HG02884 (cell line): ENCODE results near the gene PRKG1.
"Not testable (repeated sequence)": the region's sequence is repeated elsewhere in the genome, so short reads cannot be mapped to it uniquely, and the experiment has no call there.

Source experiments
- ATAC-seq: cut with Tn5 transposase; IDR thresholded peaks from one replicate; pipeline ENCODE4 v1.9.1; 2021; ENCODE audit warnings: mild to moderate bottlenecking, moderate library complexity; ENCODE audit not compliant: unreplicated experiment

Gene PRKG1

GRCh38 chr10:52027055-52027705 is 952.9 kb downstream of the PRKG1 start:
- no peak for ATAC-seq

GRCh38 chr10:52028523-52028858 is 954.2 kb downstream of the PRKG1 start:
- ATAC-seq: no peak

- ATAC-seq: no peak
Observed at GRCh38 chr10:52029628-52030027, 955.3 kb downstream of the PRKG1 start.

GRCh38 chr10:52030051-52030790 is 955.9 kb downstream of the PRKG1 start:
- ATAC-seq: no peak

- ATAC-seq: no peak
Observed at GRCh38 chr10:52030975-52031374, 956.7 kb downstream of the PRKG1 start.

- ATAC-seq: no peak
Observed at GRCh38 chr10:52031771-52032170, 957.5 kb downstream of the PRKG1 start.

- ATAC-seq: no peak
Observed at GRCh38 chr10:52032681-52033629, 958.7 kb downstream of the PRKG1 start.

- ATAC-seq: not testable (repeated sequence)
Observed at GRCh38 chr10:52039002-52039793, 964.9 kb downstream of the PRKG1 start.

GRCh38 chr10:52040486-52040885 is 966.2 kb downstream of the PRKG1 start:
- ATAC-seq: no peak

- ATAC-seq: no peak
Observed at GRCh38 chr10:52043811-52044210, 969.5 kb downstream of the PRKG1 start.

- no peak for ATAC-seq
Observed at GRCh38 chr10:52048051-52048450, 973.8 kb downstream of the PRKG1 start.

- ATAC-seq: no peak
Observed at GRCh38 chr10:52050429-52051047, 976.3 kb downstream of the PRKG1 start.

- ATAC-seq: no peak
Observed at GRCh38 chr10:52053497-52053896, 979.2 kb downstream of the PRKG1 start.

- ATAC-seq: no peak
Observed at GRCh38 chr10:52056291-52056690, 982.0 kb downstream of the PRKG1 start.

GRCh38 chr10:52059089-52059488 is 984.8 kb downstream of the PRKG1 start:
- no peak for ATAC-seq

GRCh38 chr10:52063159-52063558 is 988.9 kb downstream of the PRKG1 start:
- no peak for ATAC-seq

- ATAC-seq: no peak
Observed at GRCh38 chr10:52064084-52064845, 990.0 kb downstream of the PRKG1 start.

GRCh38 chr10:52066383-52066782 is 992.1 kb downstream of the PRKG1 start:
- ATAC-seq: no peak

- ATAC-seq: no peak
Observed at GRCh38 chr10:52068485-52068884, 994.2 kb downstream of the PRKG1 start.

- no peak for ATAC-seq
Observed at GRCh38 chr10:52071814-52072213, 997.5 kb downstream of the PRKG1 start.
